HepG2 (cell line): Measurements from ENCODE around the gene SAYSD1. TPM values are rescaled to one million over a fixed set of nuclear protein-coding genes. Genes with fewer than 3 reads are reported as not detected.

ENCODE experiments used
- CHD2 ChIP-seq: IDR thresholded peaks from 2 replicates; pipeline ENCODE4 v1.6.1; 2011; ENCODE audit warnings: low read depth, low read length, improper control_type of control experiment
- FOSL1 ChIP-seq: sonication (generic); formaldehyde crosslinking; IDR thresholded peaks from 2 replicates; pipeline ENCODE4 v1.9.0; 2021; ENCODE audit warnings: missing genetic modification reagents, borderline replicate concordance
- ISX ChIP-seq: sonication (generic); formaldehyde crosslinking; conservative IDR thresholded peaks from 2 replicates; pipeline ENCODE4 v1.5.0; 2020; ENCODE audit warnings: missing genetic modification reagents
- KDM6A ChIP-seq: IDR thresholded peaks from 2 replicates; pipeline ENCODE4 v1.6.1; 2016; ENCODE audit warnings: low read depth
- KLF13 ChIP-seq: sonication (generic); formaldehyde crosslinking; IDR thresholded peaks from 2 replicates; pipeline ENCODE4 v1.4.0; 2020; ENCODE audit warnings: mild to moderate bottlenecking, missing genetic modification reagents
- MYNN ChIP-seq: sonication (generic); formaldehyde crosslinking; IDR thresholded peaks from 2 replicates; pipeline ENCODE4 v1.4.0; 2020; ENCODE audit warnings: mild to moderate bottlenecking, low read depth, missing genetic modification reagents
- NKX3-1 ChIP-seq: sonication (generic); formaldehyde crosslinking; IDR thresholded peaks from 2 replicates; pipeline ENCODE4 v1.5.0; 2020; ENCODE audit warnings: missing genetic modification reagents
- SPEN ChIP-seq: sonication (generic); formaldehyde crosslinking; IDR thresholded peaks from 2 replicates; pipeline ENCODE4 v1.5.1; 2020; ENCODE audit warnings: low read depth, mild to moderate bottlenecking, missing genetic modification reagents
- SSRP1 ChIP-seq: IDR thresholded peaks from 2 replicates; pipeline ENCODE4 v1.6.1; 2016; ENCODE audit warnings: control low read depth
- TAF15 ChIP-seq: fragments of 200-400 bp; formaldehyde crosslinking; IDR thresholded peaks from one replicate; pipeline ENCODE4 v1.6.1; 2018; ENCODE audit warnings: mild to moderate bottlenecking, low read depth, low read length; ENCODE audit not compliant: poor library complexity, severe bottlenecking
- TIGD3 ChIP-seq: sonication (generic); formaldehyde crosslinking; IDR thresholded peaks from 2 replicates; pipeline ENCODE4 v1.5.1; 2020; ENCODE audit warnings: mild to moderate bottlenecking, missing genetic modification reagents, borderline replicate concordance
- ZEB1 ChIP-seq: IDR thresholded peaks from 2 replicates; pipeline ENCODE4 v1.6.1; 2012; ENCODE audit warnings: mild to moderate bottlenecking, low read depth, inconsistent platforms; ENCODE audit not compliant: insufficient replicate concordance
- ZFP62 ChIP-seq: sonication (generic); formaldehyde crosslinking; IDR thresholded peaks from 2 replicates; pipeline ENCODE4 v1.4.0; 2020; ENCODE audit warnings: missing genetic modification reagents
- ZMYM3 ChIP-seq: sonication (generic); formaldehyde crosslinking; IDR thresholded peaks from 2 replicates; pipeline ENCODE4 v1.5.1; 2020; ENCODE audit warnings: mild to moderate bottlenecking, missing genetic modification reagents
- ZNF180 ChIP-seq: sonication (generic); formaldehyde crosslinking; IDR thresholded peaks from 2 replicates; pipeline ENCODE4 v1.4.0; 2020; ENCODE audit warnings: low read depth, missing genetic modification reagents, borderline replicate concordance
- ZNF207 ChIP-seq: fragments of 450-650 bp; IDR thresholded peaks from 2 replicates; pipeline ENCODE4 v1.6.1; 2016; ENCODE audit warnings: antibody characterized with exemption, borderline replicate concordance
- ZNF230 ChIP-seq: sonication (generic); formaldehyde crosslinking; IDR thresholded peaks from 2 replicates; pipeline ENCODE4 v1.4.0; 2020; ENCODE audit warnings: mild to moderate bottlenecking, missing genetic modification reagents
- ZNF232 ChIP-seq: sonication (generic); formaldehyde crosslinking; IDR thresholded peaks from 2 replicates; pipeline ENCODE4 v1.4.0; 2020; ENCODE audit warnings: missing genetic modification reagents, borderline replicate concordance
- ZNF24 ChIP-seq: fragments of 450-650 bp; IDR thresholded peaks from 2 replicates; pipeline ENCODE4 v1.6.1; 2017; ENCODE audit warnings: antibody characterized with exemption, mild to moderate bottlenecking
- ZNF569 ChIP-seq: sonication (generic); formaldehyde crosslinking; IDR thresholded peaks from 2 replicates; pipeline ENCODE4 v1.5.0; 2020; ENCODE audit warnings: mild to moderate bottlenecking, missing genetic modification reagents, moderate library complexity, borderline replicate concordance
- ZNF605 ChIP-seq: sonication (generic); formaldehyde crosslinking; IDR thresholded peaks from 2 replicates; pipeline ENCODE4 v1.8.0; 2022; ENCODE audit warnings: mild to moderate bottlenecking, missing genetic modification reagents
- ZNF660 ChIP-seq: sonication (generic); formaldehyde crosslinking; IDR thresholded peaks from 2 replicates; pipeline ENCODE4 v1.5.1; 2020; ENCODE audit warnings: mild to moderate bottlenecking, low read depth, missing genetic modification reagents, borderline replicate concordance
- ZNF773 ChIP-seq: sonication (generic); formaldehyde crosslinking; IDR thresholded peaks from 2 replicates; pipeline ENCODE4 v1.4.0; 2020; ENCODE audit warnings: missing genetic modification reagents, borderline replicate concordance
- ZSCAN22 ChIP-seq: sonication (generic); formaldehyde crosslinking; IDR thresholded peaks from 2 replicates; pipeline ENCODE4 v1.4.0; 2020; ENCODE audit warnings: mild to moderate bottlenecking, missing genetic modification reagents
- ZSCAN25 ChIP-seq: sonication (generic); formaldehyde crosslinking; IDR thresholded peaks from 2 replicates; pipeline ENCODE4 v1.8.0; 2022; ENCODE audit warnings: mild to moderate bottlenecking, missing genetic modification reagents
- ZSCAN9 ChIP-seq: IDR thresholded peaks from 2 replicates; pipeline ENCODE4 v1.6.1; 2016; ENCODE audit warnings: borderline replicate concordance
- polyA plus RNA-seq, 8 experiments: library from polyadenylated mRNA; depleted of rRNA in 3 of 8; stranded (reverse) in 7 of 8; unstranded in 1 of 8; fragments of >200 nt; fragmentation: Illumina TruSeq in 4 of 8; extraction: Trizol in 4 of 8; gene quantifications; 2 replicates each; pipeline versions ENCODE4 v1.2.1 to v1.2.3, GENCODE V29; 2011 to 2016; ENCODE audit warnings: low read depth in 4 of 8, missing spikeins in 1 of 8, mixed read lengths in 1 of 8; ENCODE audit not compliant: insufficient read depth in 1 of 8
- total RNA-seq, 5 experiments: library from RNA; depleted of rRNA; stranded (reverse); fragments of >200 nt; fragmentation: Illumina TruSeq; extraction: Trizol; gene quantifications; 2 replicates each; pipeline ENCODE4 v1.2.3, GENCODE V29; 2016; ENCODE audit warnings: low read depth in 1 of 5
- TF ChIP-seq, protein P1 (sequence below): sonication (generic); formaldehyde crosslinking; IDR thresholded peaks from 2 replicates; pipeline ENCODE4 v1.5.0; 2020; ENCODE audit warnings: missing genetic modification reagents, mild to moderate bottlenecking, borderline replicate concordance
- TF ChIP-seq, protein P2 (sequence below): sonication (generic); formaldehyde crosslinking; IDR thresholded peaks from 2 replicates; pipeline ENCODE4 v1.4.0; 2020; ENCODE audit warnings: missing genetic modification reagents
- TF ChIP-seq, protein P3 (sequence below): sonication (generic); formaldehyde crosslinking; IDR thresholded peaks from 2 replicates; pipeline ENCODE4 v1.8.0; 2022; ENCODE audit warnings: mild to moderate bottlenecking, missing genetic modification reagents, moderate library complexity

Gene SAYSD1
- total and polyA plus RNA-seq, 2 of the 13 experiments (the other 11 are each of a cell fraction or from before 2014, with no cell fraction given): 10.1 to 16.0 TPM

GRCh38 chr6:39137245-39137644 lies 22.3 kb upstream of the SAYSD1 start (continued):
- TF ChIP-seq ISX (no peak), KLF13 (CRISPR knock-in tag) (no peak), ZNF660 (no peak), ZNF180 (no peak), SPEN (no peak), ZMYM3 (CRISPR knock-in tag) (no peak), ZFP62 (CRISPR knock-in tag) (no peak), ZNF773 (CRISPR knock-in tag) (0 out of 2 replicates have a peak, but pooled peaks have one; percentile 78), TAF15 (no peak), NKX3-1 (peak; percentile 65; the same call in 1 of the 2 replicates), MYNN (CRISPR knock-in tag) (no peak), ZNF207 (no peak), KDM6A (CRISPR knock-in tag) (no peak), ZNF605 (CRISPR knock-in tag) (no peak), FOSL1 (CRISPR knock-in tag) (no peak), ZSCAN22 (CRISPR knock-in tag) (no peak), ZSCAN9 (CRISPR knock-in tag) (peak; percentile 93), SSRP1 (CRISPR knock-in tag) (no peak), ZEB1 (no peak), TIGD3 (CRISPR knock-in tag) (0 out of 2 replicates have a peak, but pooled peaks have one; percentile 35), ZSCAN25 (0 out of 2 replicates have a peak, but pooled peaks have one; percentile 37), ZNF569 (CRISPR knock-in tag) (no peak), ZNF232 (peak; percentile 64; the same call in 1 of the 2 replicates), ZNF230 (CRISPR knock-in tag) (no peak), ZNF24 (no peak), CHD2 (no peak)
- TF ChIP-seq, protein P1, sequence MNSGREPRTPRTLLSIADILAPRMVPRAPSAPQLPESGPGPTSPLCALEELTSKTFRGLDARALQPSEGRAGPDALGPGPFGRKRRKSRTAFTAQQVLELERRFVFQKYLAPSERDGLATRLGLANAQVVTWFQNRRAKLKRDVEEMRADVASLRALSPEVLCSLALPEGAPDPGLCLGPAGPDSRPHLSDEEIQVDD (CRISPR knock-in tag): no peak
- TF ChIP-seq, protein P2, sequence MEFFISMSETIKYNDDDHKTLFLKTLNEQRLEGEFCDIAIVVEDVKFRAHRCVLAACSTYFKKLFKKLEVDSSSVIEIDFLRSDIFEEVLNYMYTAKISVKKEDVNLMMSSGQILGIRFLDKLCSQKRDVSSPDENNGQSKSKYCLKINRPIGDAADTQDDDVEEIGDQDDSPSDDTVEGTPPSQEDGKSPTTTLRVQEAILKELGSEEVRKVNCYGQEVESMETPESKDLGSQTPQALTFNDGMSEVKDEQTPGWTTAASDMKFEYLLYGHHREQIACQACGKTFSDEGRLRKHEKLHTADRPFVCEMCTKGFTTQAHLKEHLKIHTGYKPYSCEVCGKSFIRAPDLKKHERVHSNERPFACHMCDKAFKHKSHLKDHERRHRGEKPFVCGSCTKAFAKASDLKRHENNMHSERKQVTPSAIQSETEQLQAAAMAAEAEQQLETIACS: no peak
- TF ChIP-seq, protein P3, sequence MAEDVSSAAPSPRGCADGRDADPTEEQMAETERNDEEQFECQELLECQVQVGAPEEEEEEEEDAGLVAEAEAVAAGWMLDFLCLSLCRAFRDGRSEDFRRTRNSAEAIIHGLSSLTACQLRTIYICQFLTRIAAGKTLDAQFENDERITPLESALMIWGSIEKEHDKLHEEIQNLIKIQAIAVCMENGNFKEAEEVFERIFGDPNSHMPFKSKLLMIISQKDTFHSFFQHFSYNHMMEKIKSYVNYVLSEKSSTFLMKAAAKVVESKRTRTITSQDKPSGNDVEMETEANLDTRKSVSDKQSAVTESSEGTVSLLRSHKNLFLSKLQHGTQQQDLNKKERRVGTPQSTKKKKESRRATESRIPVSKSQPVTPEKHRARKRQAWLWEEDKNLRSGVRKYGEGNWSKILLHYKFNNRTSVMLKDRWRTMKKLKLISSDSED: no peak
